ENCODE measurements around the gene MGME1.

Gene MGME1

GRCh38 chr20:17993546-17993945 lies 24.7 kb downstream of the MGME1 start:
- no peak for TF ChIP-seq CTCF (IDR thresholded peaks at IDR 0.05; ENCODE audit: low read depth, low read length, missing control alignments)
- H3K4me3 ChIP-seq (ENCODE audit: low read depth, low read length): no peak overlapping the region
- DNase-seq (ENCODE audit: low read depth): no peak

DNA sequence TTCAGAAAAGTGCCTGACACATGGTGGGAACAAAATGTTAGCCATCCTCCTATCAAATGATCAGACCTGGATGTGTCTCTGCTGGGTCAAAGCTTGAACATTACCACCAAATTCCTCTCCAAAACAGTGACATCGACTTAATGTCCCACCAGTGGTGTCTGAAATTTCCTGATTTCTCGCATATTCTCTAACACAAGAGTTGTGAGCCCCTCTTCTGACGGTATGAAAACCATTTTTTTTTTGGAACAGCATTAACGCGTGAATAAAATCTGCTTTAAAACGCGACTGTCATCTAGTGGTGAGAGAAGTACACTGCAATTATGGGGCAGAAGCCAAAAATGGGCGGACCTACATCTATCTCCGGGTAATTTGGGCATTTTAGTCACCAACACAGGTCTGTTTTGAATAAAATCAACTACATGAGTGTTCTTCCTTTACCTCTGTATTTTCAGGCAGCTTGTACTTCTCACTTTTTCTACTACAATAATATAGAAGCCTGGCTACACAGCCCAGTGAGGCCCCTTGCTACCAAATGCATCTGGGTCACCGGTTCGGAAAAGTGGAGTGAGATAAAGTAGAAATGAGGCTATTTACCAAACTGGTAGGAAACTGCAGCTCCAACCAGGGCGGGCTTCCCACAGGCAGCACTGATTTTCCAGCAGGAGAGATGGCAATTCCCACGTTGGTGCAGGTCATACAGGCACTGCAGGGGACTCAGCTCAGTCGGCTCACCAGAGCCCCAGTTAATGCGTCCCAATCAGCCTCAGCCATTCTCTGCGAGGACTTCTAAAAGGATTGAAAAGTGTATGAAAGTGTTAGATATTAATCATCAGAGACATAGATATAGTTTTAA lies 27.4 kb downstream of the MGME1 start:
- H3K4me3 ChIP-seq (ENCODE audit: low read depth, low read length): no peak overlapping the region
- no peak for DNase-seq (ENCODE audit: low read depth)
- peak; percentile 96 for TF ChIP-seq CTCF (IDR thresholded peaks at IDR 0.05; ENCODE audit: low read depth, low read length, missing control alignments)

GRCh38 chr20:17998446-17998845 lies 29.6 kb downstream of the MGME1 start:
- H3K4me3 ChIP-seq (ENCODE audit: low read depth, low read length): no peak overlapping the region
- no peak for DNase-seq (ENCODE audit: low read depth)
- no peak for TF ChIP-seq CTCF (IDR thresholded peaks at IDR 0.05; ENCODE audit: low read depth, low read length, missing control alignments)

- no peak for DNase-seq (ENCODE audit: low read depth)
- no peak for TF ChIP-seq CTCF (IDR thresholded peaks at IDR 0.05; ENCODE audit: low read depth, low read length, missing control alignments)
- H3K4me3 ChIP-seq (ENCODE audit: low read depth, low read length): no peak overlapping the region
These were observed 30.7 kb downstream of the MGME1 start for GRCh38 chr20:17999566-17999965.

GRCh38 chr20:18001131-18001921 lies 32.5 kb downstream of the MGME1 start:
- TF ChIP-seq CTCF (IDR thresholded peaks at IDR 0.05; ENCODE audit: low read depth, low read length, missing control alignments): no peak
- H3K4me3 ChIP-seq (ENCODE audit: low read depth, low read length): no peak overlapping the region
- no peak for DNase-seq (ENCODE audit: low read depth)

GRCh38 chr20:18003897-18004296 lies 35.1 kb downstream of the MGME1 start:
- H3K4me3 ChIP-seq (ENCODE audit: low read depth, low read length): no peak overlapping the region
- TF ChIP-seq CTCF (IDR thresholded peaks at IDR 0.05; ENCODE audit: low read depth, low read length, missing control alignments): no peak
- peak; percentile 67 for DNase-seq (ENCODE audit: low read depth)

Data from GM12864 (cell line).